ENCODE data around the gene PRRG4. TPM values are rescaled to one million over a fixed set of nuclear protein-coding genes. Genes with fewer than 3 reads are reported as not detected.
A peak's percentile ranks its signal among the peaks of the same experiment; 100 is the strongest.

Gene PRRG4
- total RNA-seq, 3 donors from 2014 or later: 8.6 to 18.9 (median 15.1) TPM

DNA sequence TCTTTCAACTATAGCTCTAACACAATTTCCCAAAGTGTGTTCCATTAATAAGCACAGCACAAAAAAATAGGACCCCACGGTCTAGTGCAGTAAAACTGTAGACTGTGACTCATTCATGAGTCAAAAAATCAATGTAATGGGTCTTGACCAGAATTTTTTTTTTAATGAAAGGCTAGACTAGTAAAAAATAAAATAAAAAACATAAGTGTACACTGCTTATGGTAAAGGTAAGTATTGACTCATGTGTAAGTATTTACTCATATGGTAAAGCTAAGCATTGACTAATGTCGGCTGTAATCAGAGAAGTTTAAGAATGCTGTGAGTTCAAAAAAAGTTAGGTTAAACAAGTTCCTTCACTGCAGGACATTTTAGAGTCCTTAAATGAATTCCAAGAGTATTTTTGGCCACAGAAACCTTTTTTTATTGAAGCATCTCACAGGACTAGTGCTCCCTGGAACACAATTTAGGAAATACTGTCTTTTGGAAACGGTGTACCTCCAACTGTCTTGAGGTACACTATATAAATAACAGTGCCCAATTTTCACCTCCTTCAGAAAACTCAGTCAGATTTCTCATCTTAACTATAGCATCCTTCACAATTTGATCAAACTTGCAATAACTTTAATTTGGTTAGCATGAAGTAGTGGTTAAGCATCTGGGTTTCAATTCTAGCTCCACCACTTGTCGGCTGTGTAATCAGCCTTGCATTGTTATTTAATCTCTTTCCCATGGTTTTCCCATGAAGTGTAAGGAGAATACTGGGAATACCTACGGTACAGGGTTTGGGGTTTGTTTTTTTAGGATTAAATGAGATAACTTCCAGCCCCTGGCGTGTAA, 37.4 kb upstream of the PRRG4 start:
- TF ChIP-seq CTCF (IDR thresholded peaks at IDR 0.05): no peak
- no peak overlapping the region for H3K4me3 ChIP-seq
- DNase-seq (no peak), ATAC-seq (no peak)
- no peaks in the 10 kb centered on the region for H3K9me3 ChIP-seq
- H3K36me3 ChIP-seq (ENCODE audit: low read depth): no peaks in the 10 kb centered on the region
- intact Hi-C loops (cut with DNase I, micrococcal nuclease): loop anchor here in 1 of 2 donors (10.0 kb wide), 1 partner anchor 468 kb away; no protein-coding TSS in a partner anchor
- no peaks in the 10 kb centered on the region for H3K4me1 ChIP-seq (ENCODE audit: low read depth)

- TF ChIP-seq CTCF (IDR thresholded peaks at IDR 0.05): no peak
- peak in 2 of 3 donors; percentile 49 to 84 for DNase-seq
- H3K36me3 ChIP-seq (ENCODE audit: low read depth): no peaks in the 10 kb centered on the region
- intact Hi-C loops (cut with DNase I, micrococcal nuclease): loop anchor here in 1 of 2 donors (10.0 kb wide), 1 partner anchor 468 kb away; no protein-coding TSS in a partner anchor
- H3K4me3 ChIP-seq: no peak overlapping the region
- no peaks in the 10 kb centered on the region for H3K9me3 ChIP-seq
- ATAC-seq: peak; percentile 77
- H3K4me1 ChIP-seq (ENCODE audit: low read depth): no peaks in the 10 kb centered on the region
These were observed 36.7 kb upstream of the PRRG4 start for GRCh38 chr11:32792948-32793475.

- no peaks in the 10 kb centered on the region for H3K9me3 ChIP-seq
- no peaks in the 10 kb centered on the region for H3K4me1 ChIP-seq (ENCODE audit: low read depth)
- no peak for DNase-seq
- H3K36me3 ChIP-seq (ENCODE audit: low read depth): no peaks in the 10 kb centered on the region
- no peak within 1 kb of the TSS for H3K4me3 ChIP-seq
- intact Hi-C loops (cut with DNase I, micrococcal nuclease): loop anchor here in 1 of 2 donors (10.0 kb wide), 1 partner anchor 470 kb away; no protein-coding TSS in a partner anchor
- no peak for TF ChIP-seq CTCF (IDR thresholded peaks at IDR 0.05)
- no peak for ATAC-seq
These were observed 35.3 kb upstream of the PRRG4 start, which contains the start of gene CCDC73 for GRCh38 chr11:32794439-32794838. TSS of gene CCDC73 (minus strand) at chr11:32794662. CDS start at chr11:32760243, 34,419 bp downstream.

DNA sequence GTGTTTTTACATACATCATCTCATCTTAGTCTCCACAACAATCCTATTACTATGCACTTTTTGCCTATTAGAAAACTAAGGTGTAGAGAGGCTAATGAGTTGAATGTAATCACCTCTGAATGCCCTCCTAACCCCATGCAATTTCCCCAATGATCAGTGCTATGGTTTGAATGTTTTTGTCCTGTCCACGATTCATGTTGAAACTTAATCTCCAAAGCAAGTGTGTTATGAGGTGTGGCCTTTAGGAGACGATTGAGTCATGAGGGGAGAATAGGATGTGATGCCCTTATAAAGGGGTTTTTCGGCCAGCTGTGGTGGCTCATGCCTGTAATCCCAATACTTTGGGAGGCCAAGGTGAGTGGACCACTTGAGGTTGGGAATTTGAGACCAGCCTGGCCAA, 33.3 kb upstream of the PRRG4 start:
- no peaks in the 10 kb centered on the region for H3K9me3 ChIP-seq
- no peaks in the 10 kb centered on the region for H3K36me3 ChIP-seq (ENCODE audit: low read depth)
- ATAC-seq (no peak), DNase-seq (no peak)
- H3K4me1 ChIP-seq (ENCODE audit: low read depth): no peaks in the 10 kb centered on the region
- no peak overlapping the region for H3K4me3 ChIP-seq
- intact Hi-C loops (cut with DNase I, micrococcal nuclease): loop anchor here in 1 of 2 donors (10.0 kb wide), 1 partner anchor 472 kb away; no protein-coding TSS in a partner anchor
- no peak for TF ChIP-seq CTCF (IDR thresholded peaks at IDR 0.05)

DNA sequence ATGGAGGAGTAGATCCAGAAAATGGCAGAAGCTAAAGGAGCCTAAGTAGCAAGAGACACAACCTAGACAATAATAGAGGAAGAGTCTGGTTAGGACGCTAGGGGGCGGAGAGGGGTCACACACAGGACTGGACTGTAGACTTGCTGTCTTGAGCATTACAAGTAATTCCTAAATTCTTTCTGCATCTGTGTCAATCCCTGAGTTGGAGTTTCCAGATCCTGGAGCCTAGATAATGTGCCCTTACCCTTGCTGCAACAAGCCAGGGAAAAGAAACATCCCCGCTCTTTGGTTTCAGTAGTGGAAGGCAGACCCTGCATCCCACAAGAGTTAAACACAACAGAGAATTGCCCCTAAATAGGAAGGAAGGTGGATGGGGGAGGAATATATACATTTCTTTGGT, 20.4 kb upstream of the PRRG4 start:
- intact Hi-C loops (cut with DNase I, micrococcal nuclease): no loop called here
- peak; percentile 90 for ATAC-seq
- no peaks in the 10 kb centered on the region for H3K36me3 ChIP-seq (ENCODE audit: low read depth)
- no peaks in the 10 kb centered on the region for H3K4me1 ChIP-seq (ENCODE audit: low read depth)
- no peaks in the 10 kb centered on the region for H3K9me3 ChIP-seq
- H3K4me3 ChIP-seq: no peak overlapping the region
- peak; percentile 37 for TF ChIP-seq CTCF (IDR thresholded peaks at IDR 0.05)
- peak in 2 of 3 donors; percentile 59 to 91 for DNase-seq

Data from mucosa of descending colon (tissue), 3 donors.